ENCODE data around the gene CRYGC. TPM values are rescaled to one million over a fixed set of nuclear protein-coding genes. Genes with fewer than 3 reads are reported as not detected.
A peak's percentile ranks its signal among the peaks of the same experiment; 100 is the strongest.
"Not testable (repeated sequence)": the region's sequence is repeated elsewhere in the genome, so short reads cannot be mapped to it uniquely, and the experiment has no call there.

The CRYGC gene
- total RNA-seq, 8 experiments from 2014 or later, result 0.41 to 1.3 (median 0.49) TPM; not detected in 5

GRCh38 chr2:208148803-208149202, 19.2 kb upstream of the CRYGC start:
- Histone ChIP-seq H3K4me1 (replicated peaks in 1 of 2) (no peaks in the 10 kb centered on the region), H3K4me3 (no peak overlapping the region), H3K27ac (no peak overlapping the region)
- ATAC-seq (replicated peaks in 6 of 8), result no peak
- 7 to 80% (median 33%) methylated on average over 1 to 2 of the region's 2 CpGs; no CpG with 5 or more reads in 3 of the 10 experiments for WGBS, 10 experiments
- in situ Hi-C loops (cut with MboI; ENCODE audit: low pct_unique_long_range_greater_than_20kb in 2 of 9, low sequenced_read_pairs in 9 of 9, unreplicated experiment in 9 of 9), result no loop called here

GRCh38 chr2:208147759-208148158, 18.1 kb upstream of the CRYGC start:
- in situ Hi-C loops (cut with MboI; ENCODE audit: low pct_unique_long_range_greater_than_20kb in 2 of 9, low sequenced_read_pairs in 9 of 9, unreplicated experiment in 9 of 9), result no loop called here
- ATAC-seq (replicated peaks in 6 of 8), result peak in 1 of 8 experiments; percentile 35
- H3K4me3 ChIP-seq, result no peak overlapping the region
- H3K27ac ChIP-seq, result no peak overlapping the region
- WGBS, 10 experiments, result 92 to 100% methylated on average over 1 to 2 of the region's 3 CpGs; no CpG with 5 or more reads in 8 of the 10 experiments
- H3K4me1 ChIP-seq (replicated peaks in 1 of 2), result no peaks in the 10 kb centered on the region

DNA sequence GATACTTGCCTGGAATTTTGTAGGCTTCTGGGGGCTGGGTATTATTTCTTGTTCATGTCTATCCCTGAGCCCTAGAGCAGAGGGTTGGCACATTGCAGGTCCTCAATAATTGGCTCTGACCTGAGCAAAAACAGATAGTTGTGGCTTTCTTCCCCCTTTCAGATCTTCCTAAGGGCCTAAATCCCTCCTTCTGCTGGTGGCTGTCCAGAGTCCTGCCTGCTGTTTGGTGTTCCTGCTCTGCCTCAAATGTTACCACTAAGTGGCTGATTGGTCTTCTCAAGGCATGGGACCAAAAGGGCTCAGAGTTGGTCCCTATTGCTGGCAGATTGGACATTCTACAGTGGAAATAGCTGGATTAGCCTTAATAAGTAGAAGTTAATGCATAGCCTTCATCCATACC, 17.4 kb upstream of the CRYGC start:
- Histone ChIP-seq H3K4me3 (no peak overlapping the region), H3K27ac (no peak overlapping the region), H3K4me1 (replicated peaks in 1 of 2) (no peaks in the 10 kb centered on the region)
- ATAC-seq (replicated peaks in 6 of 8), result no peak
- in situ Hi-C loops (cut with MboI; ENCODE audit: low pct_unique_long_range_greater_than_20kb in 2 of 9, low sequenced_read_pairs in 9 of 9, unreplicated experiment in 9 of 9), result no loop called here

DNA sequence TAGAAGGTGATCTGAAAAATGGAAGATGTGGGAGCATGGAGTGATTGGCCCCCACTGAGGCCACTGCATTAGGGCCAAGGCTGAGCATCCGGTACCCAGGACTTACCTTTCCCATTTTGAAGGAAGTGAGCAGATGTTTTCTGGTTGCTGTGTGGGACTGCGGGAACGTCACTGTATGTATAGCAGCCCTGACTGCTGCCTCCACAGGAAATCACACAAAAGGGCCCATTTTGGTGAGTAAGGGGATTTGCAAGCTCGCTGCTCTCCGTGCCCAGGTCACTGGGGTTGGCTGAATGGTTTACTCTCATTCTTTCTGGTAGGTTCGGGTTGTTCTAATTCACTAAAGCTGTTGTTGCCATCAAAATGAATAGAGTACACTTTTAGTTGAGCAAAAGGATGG, 16.4 kb upstream of the CRYGC start, which contains the start of gene CRYGB:
Gene CRYGB (minus strand): TSS at position 153 of the 400 bp plus-strand sequence. CDS start 38 bp downstream, at position 115.
- H3K4me3 ChIP-seq, result no peak within 1 kb of the TSS
- H3K27ac ChIP-seq, result no peak within 1 kb of the TSS
- in situ Hi-C loops (cut with MboI; ENCODE audit: low pct_unique_long_range_greater_than_20kb in 2 of 9, low sequenced_read_pairs in 9 of 9, unreplicated experiment in 9 of 9), result no loop called here
- no peak for ATAC-seq (replicated peaks in 6 of 8)
- WGBS, 10 experiments, result 0 to 68% (median 53%) methylated on average over 1 to 5 of the region's 6 CpGs; no CpG with 5 or more reads in 1 of the 10 experiments
- H3K4me1 ChIP-seq (replicated peaks in 1 of 2), result no peaks in the 10 kb centered on the region

DNA sequence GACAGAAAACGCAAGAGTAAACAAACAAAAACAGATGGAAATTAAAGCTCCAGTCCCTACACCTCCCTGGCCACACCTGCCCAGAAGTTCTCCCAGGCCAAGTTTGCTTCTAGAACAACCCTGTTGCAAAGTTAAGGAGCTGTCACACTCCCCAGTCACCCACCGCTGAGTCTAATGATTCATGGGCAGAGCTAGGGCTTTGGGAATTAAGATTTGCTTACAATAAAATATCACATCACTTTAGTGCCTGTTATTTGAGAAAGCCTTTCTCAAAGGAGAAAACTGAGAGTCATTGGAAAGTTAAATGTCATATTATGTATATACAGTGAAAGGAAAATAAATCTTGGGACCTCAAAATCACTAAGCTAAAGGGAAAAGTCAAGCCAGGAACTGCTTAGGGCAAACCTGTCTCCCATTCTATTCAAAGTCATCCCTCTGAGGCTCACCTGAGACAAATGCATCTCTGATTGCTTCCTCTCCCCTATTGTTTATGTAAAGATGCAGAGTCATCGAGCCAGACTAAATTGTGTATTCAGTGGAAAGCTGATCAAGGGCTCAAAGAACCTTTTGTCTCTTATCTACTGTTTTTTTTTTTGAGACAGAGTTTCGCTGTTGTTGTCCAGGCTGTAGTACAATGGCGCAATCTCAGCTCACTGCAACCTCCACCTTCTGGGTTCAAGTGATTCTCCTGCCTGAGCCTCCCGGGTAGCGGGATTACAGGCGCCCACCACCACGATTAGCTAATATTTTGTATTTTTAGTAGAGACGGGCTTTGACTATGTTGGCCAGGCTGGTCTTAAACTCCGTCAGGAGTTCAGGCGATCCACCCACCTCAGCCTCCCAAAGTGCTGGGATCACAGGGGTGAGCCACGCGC, 13.5 kb upstream of the CRYGC start:
- no peaks in the 10 kb centered on the region for H3K4me1 ChIP-seq (replicated peaks in 1 of 2)
- in situ Hi-C loops (cut with MboI; ENCODE audit: low pct_unique_long_range_greater_than_20kb in 2 of 9, low sequenced_read_pairs in 9 of 9, unreplicated experiment in 9 of 9), result no loop called here
- no peak for ATAC-seq (replicated peaks in 6 of 8)
- H3K27ac ChIP-seq, result no peak overlapping the region
- no peak overlapping the region for H3K4me3 ChIP-seq
- 13 to 100% (median 81%) methylated on average over 1 to 8 of the region's 14 CpGs for WGBS, 10 experiments

- in situ Hi-C loops (cut with MboI; ENCODE audit: low pct_unique_long_range_greater_than_20kb in 2 of 9, low sequenced_read_pairs in 9 of 9, unreplicated experiment in 9 of 9), result no loop called here
- peak in 1 of 8 experiments; percentile 20 for ATAC-seq (replicated peaks in 6 of 8)
Observed at GRCh38 chr2:208142240-208142924, 12.8 kb upstream of the CRYGC start.

GRCh38 chr2:208139447-208139846, 9.8 kb upstream of the CRYGC start:
- no peak overlapping the region for H3K27ac ChIP-seq
- in situ Hi-C loops (cut with MboI; ENCODE audit: low pct_unique_long_range_greater_than_20kb in 2 of 9, low sequenced_read_pairs in 9 of 9, unreplicated experiment in 9 of 9), result no loop called here
- peaks cover 0 to 11% of the 10 kb centered on the region in 2 donors for H3K4me1 ChIP-seq (replicated peaks in 1 of 2)
- H3K4me3 ChIP-seq, result no peak overlapping the region
- ATAC-seq (replicated peaks in 6 of 8), result no peak
- 67 to 100% (median 94%) methylated on average over 1 to 18 of the region's 18 CpGs; no CpG with 5 or more reads in 2 of the 10 experiments for WGBS, 10 experiments

More at GRCh38 chr2:208142240-208142924, 12.8 kb upstream of the CRYGC start:
- Histone ChIP-seq H3K27ac (no peak overlapping the region), H3K4me1 (replicated peaks in 1 of 2) (no peaks in the 10 kb centered on the region), H3K4me3 (no peak overlapping the region)
- 3 to 84% (median 42%) methylated on average over 1 to 6 of the region's 8 CpGs; no CpG with 5 or more reads in 2 of the 10 experiments for WGBS, 10 experiments

DNA sequence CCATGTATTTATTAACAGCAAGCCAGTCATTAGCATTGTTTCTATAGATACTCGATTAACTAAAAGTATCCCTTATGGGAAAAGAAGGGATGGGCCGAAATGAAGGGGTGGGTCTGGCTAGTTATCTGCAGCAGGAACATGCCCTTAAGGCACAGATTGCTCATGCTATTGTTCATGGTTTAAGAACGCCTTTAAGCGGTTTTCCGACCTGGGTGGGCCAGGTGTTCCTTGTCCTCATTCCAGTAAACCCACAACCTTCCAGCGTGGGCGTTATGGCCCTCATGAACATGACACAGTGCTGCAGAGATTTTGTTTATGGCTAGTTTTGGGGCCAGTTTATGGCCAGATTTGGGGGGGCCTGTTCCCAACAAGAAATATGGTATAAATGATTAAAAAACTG, 8.7 kb upstream of the CRYGC start:
- ATAC-seq (replicated peaks in 6 of 8); H3K27ac ChIP-seq; in situ Hi-C loops (cut with MboI; ENCODE audit: low pct_unique_long_range_greater_than_20kb in 2 of 9, low sequenced_read_pairs in 9 of 9, unreplicated experiment in 9 of 9); H3K4me3 ChIP-seq: not testable (repeated sequence)
- peaks cover 0 to 11% of the 10 kb centered on the region in 2 donors for H3K4me1 ChIP-seq (replicated peaks in 1 of 2)
- 30 to 100% (median 91%) methylated on average over 1 to 7 of the region's 7 CpGs; no CpG with 5 or more reads in 3 of the 10 experiments for WGBS, 10 experiments

- WGBS, 10 experiments, result 14 to 100% (median 68%) methylated on average over 1 to 2 of the region's 2 CpGs; no CpG with 5 or more reads in 3 of the 10 experiments
- in situ Hi-C loops (cut with MboI; ENCODE audit: low pct_unique_long_range_greater_than_20kb in 2 of 9, low sequenced_read_pairs in 9 of 9, unreplicated experiment in 9 of 9), result no loop called here
- ATAC-seq (replicated peaks in 6 of 8), result no peak
- Histone ChIP-seq H3K4me1 (replicated peaks in 1 of 2) (peaks cover 0 to 11% of the 10 kb centered on the region in 2 donors), H3K27ac (no peak overlapping the region), H3K4me3 (no peak overlapping the region)
Observed at GRCh38 chr2:208136716-208137094, 7.1 kb upstream of the CRYGC start.

DNA sequence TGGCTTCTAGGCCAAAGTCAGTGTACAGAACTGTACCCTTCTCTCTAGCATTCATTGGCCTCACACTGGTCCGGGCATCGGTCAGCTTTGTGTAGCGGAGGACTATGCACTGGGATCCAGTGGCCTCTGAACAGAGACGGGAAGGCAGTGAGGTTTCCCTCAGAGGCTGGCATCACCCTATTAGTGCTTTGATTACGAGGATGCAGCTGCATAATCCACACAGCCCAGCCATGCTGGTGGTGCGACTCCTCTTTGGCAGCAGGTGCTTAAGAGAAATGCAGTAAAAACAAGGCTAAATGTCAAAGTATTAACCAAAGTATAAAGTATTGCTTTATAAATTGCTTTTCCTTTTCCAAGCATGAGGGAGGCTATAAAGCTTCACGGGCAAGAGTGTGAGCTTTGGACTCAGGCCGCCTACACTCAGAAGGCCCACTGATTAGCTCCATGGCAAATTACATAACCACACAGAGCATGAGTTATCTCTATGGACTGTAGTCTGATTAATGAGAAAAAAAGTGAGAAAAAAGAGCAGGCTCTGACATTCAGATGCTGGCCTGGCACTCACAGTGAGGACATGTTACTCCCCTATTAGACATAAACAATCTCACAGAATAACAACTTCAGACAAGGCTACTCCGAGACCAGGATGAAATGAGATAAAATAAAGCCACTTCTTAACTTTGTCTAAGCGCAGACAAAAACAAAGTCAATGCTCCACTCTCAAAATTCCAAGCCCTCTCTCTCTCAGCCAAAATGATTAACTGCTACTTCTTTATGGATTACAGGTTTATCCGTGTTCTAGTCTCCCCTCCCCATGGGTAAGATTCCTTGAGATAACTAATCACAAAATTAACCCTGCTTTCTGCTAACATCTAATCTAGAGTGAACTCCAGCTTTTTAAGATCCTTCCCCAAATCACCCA, 6.4 kb upstream of the CRYGC start:
- Histone ChIP-seq H3K4me1 (replicated peaks in 1 of 2) (peaks cover 0 to 11% of the 10 kb centered on the region in 2 donors), H3K27ac (no peak overlapping the region), H3K4me3 (no peak overlapping the region)
- in situ Hi-C loops (cut with MboI; ENCODE audit: low pct_unique_long_range_greater_than_20kb in 2 of 9, low sequenced_read_pairs in 9 of 9, unreplicated experiment in 9 of 9), result no loop called here
- peak in 5 of 8 experiments; percentile 58 to 91 (median 84) for ATAC-seq (replicated peaks in 6 of 8)
- 53 to 100% (median 88%) methylated on average over 1 to 10 of the region's 11 CpGs; no CpG with 5 or more reads in 1 of the 10 experiments for WGBS, 10 experiments

- peaks cover 3 to 11% of the 10 kb centered on the region in 2 donors for H3K4me1 ChIP-seq (replicated peaks in 1 of 2)
- H3K4me3 ChIP-seq, result no peak overlapping the region
- no peak overlapping the region for H3K27ac ChIP-seq
- no peak for ATAC-seq (replicated peaks in 6 of 8)
- in situ Hi-C loops (cut with MboI; ENCODE audit: low pct_unique_long_range_greater_than_20kb in 2 of 9, low sequenced_read_pairs in 9 of 9, unreplicated experiment in 9 of 9), result no loop called here
- WGBS, 10 experiments, result 14 to 92% (median 55%) methylated on average over 2 to 5 of the region's 8 CpGs; no CpG with 5 or more reads in 2 of the 10 experiments
Observed at GRCh38 chr2:208134928-208135586, 5.4 kb upstream of the CRYGC start.

GRCh38 chr2:208130712-208131110, 1.1 kb upstream of the CRYGC start:
- H3K27ac ChIP-seq, result no peak overlapping the region
- in situ Hi-C loops (cut with MboI; ENCODE audit: low pct_unique_long_range_greater_than_20kb in 2 of 9, low sequenced_read_pairs in 9 of 9, unreplicated experiment in 9 of 9), result no loop called here
- ATAC-seq (replicated peaks in 6 of 8), result no peak
- WGBS, 10 experiments, result 43 to 100% (median 80%) methylated on average over 1 to 6 of the region's 6 CpGs; no CpG with 5 or more reads in 3 of the 10 experiments
- peaks cover under 1 to 13% of the 10 kb centered on the region in 2 donors for H3K4me1 ChIP-seq (replicated peaks in 1 of 2)
- H3K4me3 ChIP-seq, result no peak overlapping the region
